ENCODE results near the gene RNF212. TPM values are rescaled to one million over a fixed set of nuclear protein-coding genes. Genes with fewer than 3 reads are reported as not detected.

The RNF212 gene
- total and polyA plus RNA-seq, 2 donors (not counting 3 experiments of a cell fraction or from before 2014, with no cell fraction given) = 2.3 to 2.8 TPM

- TF ChIP-seq FOS (IDR thresholded peaks at IDR 0.05; ENCODE audit: borderline replicate concordance, insufficient read depth, low read length) (no peak), POLR2AphosphoS5 (IDR thresholded peaks at IDR 0.05; ENCODE audit: insufficient read depth, low read depth, low read length) (no peak), EZH2 (IDR thresholded peaks at IDR 0.05; ENCODE audit: borderline replicate concordance, low read depth, low read length, severe bottlenecking) (no peak), POLR2A (IDR thresholded peaks at IDR 0.05; ENCODE audit: low read depth, low read length) (no peak), GATA2 (IDR thresholded peaks at IDR 0.05; ENCODE audit: insufficient read depth, insufficient read length, low read depth, low read length) (no peak), JUN (IDR thresholded peaks at IDR 0.05; ENCODE audit: borderline replicate concordance, insufficient read depth, insufficient read length, low read depth) (no peak), MYC (IDR thresholded peaks at IDR 0.05; ENCODE audit: low read depth, low read length) (no peak)
- TF ChIP-seq, protein P1, sequence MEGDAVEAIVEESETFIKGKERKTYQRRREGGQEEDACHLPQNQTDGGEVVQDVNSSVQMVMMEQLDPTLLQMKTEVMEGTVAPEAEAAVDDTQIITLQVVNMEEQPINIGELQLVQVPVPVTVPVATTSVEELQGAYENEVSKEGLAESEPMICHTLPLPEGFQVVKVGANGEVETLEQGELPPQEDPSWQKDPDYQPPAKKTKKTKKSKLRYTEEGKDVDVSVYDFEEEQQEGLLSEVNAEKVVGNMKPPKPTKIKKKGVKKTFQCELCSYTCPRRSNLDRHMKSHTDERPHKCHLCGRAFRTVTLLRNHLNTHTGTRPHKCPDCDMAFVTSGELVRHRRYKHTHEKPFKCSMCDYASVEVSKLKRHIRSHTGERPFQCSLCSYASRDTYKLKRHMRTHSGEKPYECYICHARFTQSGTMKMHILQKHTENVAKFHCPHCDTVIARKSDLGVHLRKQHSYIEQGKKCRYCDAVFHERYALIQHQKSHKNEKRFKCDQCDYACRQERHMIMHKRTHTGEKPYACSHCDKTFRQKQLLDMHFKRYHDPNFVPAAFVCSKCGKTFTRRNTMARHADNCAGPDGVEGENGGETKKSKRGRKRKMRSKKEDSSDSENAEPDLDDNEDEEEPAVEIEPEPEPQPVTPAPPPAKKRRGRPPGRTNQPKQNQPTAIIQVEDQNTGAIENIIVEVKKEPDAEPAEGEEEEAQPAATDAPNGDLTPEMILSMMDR (IDR thresholded peaks at IDR 0.05; ENCODE audit: extremely low read depth in 1 of 2, insufficient read depth in 1 of 2, low read depth in 1 of 2, low read length in 2 of 2) = no peak
- TF ChIP-seq, protein P2, sequence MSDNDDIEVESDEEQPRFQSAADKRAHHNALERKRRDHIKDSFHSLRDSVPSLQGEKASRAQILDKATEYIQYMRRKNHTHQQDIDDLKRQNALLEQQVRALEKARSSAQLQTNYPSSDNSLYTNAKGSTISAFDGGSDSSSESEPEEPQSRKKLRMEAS (IDR thresholded peaks at IDR 0.05; ENCODE audit: insufficient read depth, insufficient read length) = no peak
- Histone ChIP-seq H3K4me1 (ENCODE audit: control insufficient read depth, extremely low read depth, insufficient read depth, low read length) (no peaks in the 10 kb centered on the region), H3K4me2 (ENCODE audit: insufficient read depth, low read length) (no peak overlapping the region), H4K20me1 (replicated peaks; ENCODE audit: control insufficient read depth, extremely low read depth, insufficient read depth, low read length) (no peaks in the 10 kb centered on the region), H3K4me3 (replicated peaks in 1 of 3; ENCODE audit: insufficient read depth in 1 of 3, low read depth in 1 of 3, low read length in 3 of 3) (no peak overlapping the region), H3K9me3 (replicated peaks; ENCODE audit: control insufficient read depth, insufficient read depth, low read length) (no peaks in the 10 kb centered on the region), H3K79me2 (ENCODE audit: control insufficient read depth, insufficient read depth, low read length) (no peaks in the 10 kb centered on the region), H3K36me3 (ENCODE audit: control insufficient read depth in 2 of 2, extremely low read depth in 1 of 2, insufficient read depth in 2 of 2, low read length in 2 of 2) (no peaks in the 10 kb centered on the region), H3K27me3 (ENCODE audit: control insufficient read depth in 2 of 2, insufficient read depth in 2 of 2, low read length in 2 of 2) (peaks cover 0 to 3% of the 10 kb centered on the region in 2 experiments), H3K9me1 (replicated peaks; ENCODE audit: control insufficient read depth, extremely low read depth, insufficient read depth, low read length) (no peaks in the 10 kb centered on the region), H3K9ac (replicated peaks; ENCODE audit: extremely low read depth, insufficient read depth, low read length) (no peak overlapping the region), H3K27ac (ENCODE audit: insufficient read depth, low read depth, low read length) (no peak overlapping the region), H2AFZ (ENCODE audit: low read depth, low read length) (no peak overlapping the region)
- dilution Hi-C loops (cut with MboI; ENCODE audit: extremely low pct_ligation_motif_present, low sequenced_read_pairs) = no loop called here
- ChIA-PET POLR2A (no interaction called here), CTCF (no interaction called here)
- DNase-seq (ENCODE audit: low read depth, low spot score) (no peak), FAIRE-seq (no peak)
- intact Hi-C loops (cut with micrococcal nuclease) = no loop called here
- BruUV-seq (replicated peaks) = no TSS peak
These were observed 4.0 kb downstream of the RNF212 start for GRCh38 chr4:1109333-1109732.
